Neural progenitor cell (in vitro differentiated cells): ENCODE data around the gene NRG3. TPM values are rescaled to one million over a fixed set of nuclear protein-coding genes. Genes with fewer than 3 reads are reported as not detected.

ENCODE experiments used
- DNase-seq: peaks from one replicate; pipeline ENCODE4 v3.0.0-alpha.2; 2016; ENCODE audit warnings: low spot score
- H2AFZ ChIP-seq: fragments of 200-600 bp; sonication (generic); replicated peaks from 2 replicates; pipeline ENCODE4 v1.6.1; 2016; ENCODE audit warnings: antibody characterized with exemption
- H3F3A ChIP-seq: fragments of 200-600 bp; sonication (generic); 2 replicates; pipeline ENCODE4 v1.6.1; 2016; ENCODE audit warnings: antibody characterized with exemption, low read depth
- H3K27ac ChIP-seq: fragments of 200-600 bp; sonication (generic); 2 replicates; pipeline ENCODE4 v1.5.1; 2016; ENCODE audit warnings: mild to moderate bottlenecking
- H3K27me3 ChIP-seq: fragments of 200-600 bp; sonication (generic); 2 replicates; pipeline ENCODE4 v1.6.1; 2016; ENCODE audit warnings: mild to moderate bottlenecking, moderate library complexity
- H3K36me3 ChIP-seq: fragments of 200-600 bp; sonication (generic); 2 replicates; pipeline ENCODE4 v1.5.1; 2016
- H3K4me1 ChIP-seq: fragments of 200-600 bp; sonication (generic); 2 replicates; pipeline ENCODE4 v1.6.1; 2016; ENCODE audit warnings: mixed run types
- H3K4me2 ChIP-seq: fragments of 200-600 bp; sonication (generic); 2 replicates; pipeline ENCODE4 v1.6.1; 2016
- H3K4me3 ChIP-seq: fragments of 200-600 bp; sonication (generic); 2 replicates; pipeline ENCODE4 v1.5.1; 2016
- H3K79me2 ChIP-seq: fragments of 200-600 bp; sonication (generic); 2 replicates; pipeline ENCODE4 v1.6.1; 2016; ENCODE audit warnings: low read depth
- H3K9ac ChIP-seq: fragments of 200-600 bp; sonication (generic); 2 replicates; pipeline ENCODE4 v1.6.1; 2016
- H3K9me3 ChIP-seq: fragments of 200-600 bp; sonication (generic); 2 replicates; pipeline ENCODE4 v1.5.1; 2016; ENCODE audit warnings: low read depth
- H4K20me1 ChIP-seq: fragments of 200-600 bp; sonication (generic); 2 replicates; pipeline ENCODE4 v1.6.1; 2016; ENCODE audit warnings: low read depth
- H3K27ac Mint-ChIP-seq: 3 replicates; pipeline ENCODE4 v1.8.0; 2021; ENCODE audit warnings: mixed read lengths
- H3K27me3 Mint-ChIP-seq: 2 replicates; pipeline ENCODE4 v1.8.0; 2022; ENCODE audit warnings: low read depth, mild to moderate bottlenecking, inconsistent platforms, moderate library complexity, mixed read lengths; ENCODE audit not compliant: insufficient read depth
- H3K36me3 Mint-ChIP-seq: 3 replicates; pipeline ENCODE4 v1.8.0; 2021; ENCODE audit warnings: mixed read lengths
- H3K4me1 Mint-ChIP-seq: 3 replicates; pipeline ENCODE4 v1.8.0; 2021; ENCODE audit warnings: mixed read lengths
- H3K4me3 Mint-ChIP-seq: 3 replicates; pipeline ENCODE4 v1.8.0; 2021; ENCODE audit warnings: mild to moderate bottlenecking, moderate library complexity, mixed read lengths
- H3K9me3 Mint-ChIP-seq: 3 replicates; pipeline ENCODE4 v1.8.0; 2020; ENCODE audit warnings: mixed read lengths
- EZH2 ChIP-seq: fragments of 200-600 bp; sonication (generic); IDR thresholded peaks from 2 replicates; pipeline ENCODE4 v1.6.1; 2017; ENCODE audit warnings: antibody characterized with exemption, mild to moderate bottlenecking, moderate library complexity
- EZH2phosphoT487 ChIP-seq: fragments of 200-600 bp; sonication (generic); IDR thresholded peaks from 2 replicates; pipeline ENCODE4 v1.6.1; 2017; ENCODE audit warnings: antibody characterized with exemption
- total RNA-seq: library from RNA; depleted of rRNA; stranded (reverse); fragments of >200 nt; gene quantifications from 2 replicates; pipeline ENCODE4 v1.2.3, GENCODE V29; 2015; ENCODE audit warnings: low replicate concordance
- TF ChIP-seq, protein P1 (sequence below): fragments of 200-600 bp; sonication (generic); IDR thresholded peaks from 2 replicates; pipeline ENCODE4 v1.5.1; 2017; ENCODE audit warnings: antibody characterized with exemption, mild to moderate bottlenecking

NRG3 gene
- total RNA-seq, 1 donor from 2014 or later = 1.9 TPM

DNA sequence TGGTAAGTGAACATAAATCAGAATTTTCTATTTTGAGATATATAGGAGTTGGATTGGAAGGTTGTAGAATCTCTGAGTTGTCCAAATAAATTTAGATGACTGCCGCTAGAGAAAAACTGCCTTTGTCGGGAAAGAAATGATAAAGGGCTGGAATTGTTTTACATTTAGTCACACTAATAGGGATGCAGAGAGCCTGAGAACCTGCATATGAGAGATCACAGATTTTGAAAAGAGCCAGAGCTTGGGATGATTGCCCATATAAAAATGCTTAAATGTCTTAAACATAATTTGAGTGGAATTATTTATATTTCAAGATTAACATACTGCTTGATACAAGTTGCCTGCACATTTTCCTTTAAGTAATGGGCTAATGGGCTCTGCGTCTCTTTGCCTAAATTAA, 660.5 kb downstream of the NRG3 start:
- no peaks in the 10 kb centered on the region for H3K36me3 Mint-ChIP-seq
- Histone ChIP-seq H3K79me2 (no peaks in the 10 kb centered on the region), H3K4me1 (no peaks in the 10 kb centered on the region), H3K9me3 (no peaks in the 10 kb centered on the region), H3K9ac (no peak overlapping the region), H3F3A (no peaks in the 10 kb centered on the region), H3K4me3 (no peak overlapping the region), H3K4me2 (no peak overlapping the region), H4K20me1 (no peaks in the 10 kb centered on the region), H2AFZ (no peak overlapping the region), H3K27me3 (no peaks in the 10 kb centered on the region), H3K27ac (no peak overlapping the region), H3K36me3 (no peaks in the 10 kb centered on the region)
- TF ChIP-seq EZH2 (no peak), EZH2phosphoT487 (no peak)
- TF ChIP-seq, protein P1, sequence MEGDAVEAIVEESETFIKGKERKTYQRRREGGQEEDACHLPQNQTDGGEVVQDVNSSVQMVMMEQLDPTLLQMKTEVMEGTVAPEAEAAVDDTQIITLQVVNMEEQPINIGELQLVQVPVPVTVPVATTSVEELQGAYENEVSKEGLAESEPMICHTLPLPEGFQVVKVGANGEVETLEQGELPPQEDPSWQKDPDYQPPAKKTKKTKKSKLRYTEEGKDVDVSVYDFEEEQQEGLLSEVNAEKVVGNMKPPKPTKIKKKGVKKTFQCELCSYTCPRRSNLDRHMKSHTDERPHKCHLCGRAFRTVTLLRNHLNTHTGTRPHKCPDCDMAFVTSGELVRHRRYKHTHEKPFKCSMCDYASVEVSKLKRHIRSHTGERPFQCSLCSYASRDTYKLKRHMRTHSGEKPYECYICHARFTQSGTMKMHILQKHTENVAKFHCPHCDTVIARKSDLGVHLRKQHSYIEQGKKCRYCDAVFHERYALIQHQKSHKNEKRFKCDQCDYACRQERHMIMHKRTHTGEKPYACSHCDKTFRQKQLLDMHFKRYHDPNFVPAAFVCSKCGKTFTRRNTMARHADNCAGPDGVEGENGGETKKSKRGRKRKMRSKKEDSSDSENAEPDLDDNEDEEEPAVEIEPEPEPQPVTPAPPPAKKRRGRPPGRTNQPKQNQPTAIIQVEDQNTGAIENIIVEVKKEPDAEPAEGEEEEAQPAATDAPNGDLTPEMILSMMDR = no peak
- H3K27ac Mint-ChIP-seq = no peak overlapping the region
- H3K4me1 Mint-ChIP-seq = no peaks in the 10 kb centered on the region
- H3K9me3 Mint-ChIP-seq = no peaks in the 10 kb centered on the region
- no peak for DNase-seq
- no peak overlapping the region for H3K4me3 Mint-ChIP-seq
- H3K27me3 Mint-ChIP-seq = no peaks in the 10 kb centered on the region

DNA sequence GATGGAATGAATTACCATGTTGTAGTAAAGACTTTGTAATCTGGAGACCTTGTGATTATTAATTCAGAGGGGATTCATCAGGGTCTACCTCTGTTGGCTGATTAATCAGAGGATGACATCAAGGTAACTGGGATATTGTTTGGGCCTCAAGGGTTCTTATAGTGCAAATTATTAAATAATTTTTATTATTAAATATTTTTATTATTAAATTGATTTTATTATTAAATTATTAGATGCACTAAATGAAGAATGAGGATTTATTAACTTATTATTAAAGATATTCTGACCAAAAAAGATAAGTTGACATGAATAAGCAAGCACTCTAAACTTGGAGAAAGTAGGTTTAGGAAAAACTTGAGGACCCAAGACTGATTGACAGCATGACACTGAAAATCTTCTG, 661.7 kb downstream of the NRG3 start:
- no peaks in the 10 kb centered on the region for H3K36me3 ChIP-seq
- H3K9me3 ChIP-seq = no peaks in the 10 kb centered on the region
- H3K9ac ChIP-seq = no peak overlapping the region
- no peak for DNase-seq
- Mint-ChIP-seq H3K36me3 (no peaks in the 10 kb centered on the region), H3K27ac (no peak overlapping the region), H3K4me3 (no peak overlapping the region), H3K9me3 (no peaks in the 10 kb centered on the region), H3K4me1 (no peaks in the 10 kb centered on the region), H3K27me3 (no peaks in the 10 kb centered on the region)
- H3K27me3 ChIP-seq = no peaks in the 10 kb centered on the region
- H3K4me2 ChIP-seq = no peak overlapping the region
- no peaks in the 10 kb centered on the region for H3K4me1 ChIP-seq
- H3K79me2 ChIP-seq = no peaks in the 10 kb centered on the region
- no peaks in the 10 kb centered on the region for H4K20me1 ChIP-seq
- no peaks in the 10 kb centered on the region for H3F3A ChIP-seq
- H2AFZ ChIP-seq = no peak overlapping the region
- H3K4me3 ChIP-seq = no peak overlapping the region
- TF ChIP-seq EZH2phosphoT487 = no peak
- no peak for TF ChIP-seq EZH2
- TF ChIP-seq, protein P1 = no peak
- no peak overlapping the region for H3K27ac ChIP-seq

DNA sequence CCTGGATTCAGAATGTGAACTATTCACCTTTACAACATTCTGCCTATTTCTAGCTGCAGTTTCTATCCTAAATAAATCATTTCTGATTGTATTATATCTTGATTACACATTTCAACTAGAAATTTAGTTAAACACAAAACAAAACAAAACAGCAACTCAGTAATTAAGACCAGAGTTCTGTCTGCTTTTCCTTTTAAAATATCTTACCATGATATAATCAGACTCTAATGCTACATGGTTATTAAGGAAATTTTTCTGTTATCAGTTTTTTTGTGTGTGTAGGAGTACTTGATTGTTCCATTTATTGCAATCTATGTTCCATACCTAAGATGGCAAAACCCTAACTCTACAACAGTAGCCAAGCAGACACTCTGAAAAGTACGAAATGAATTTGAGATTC, 663.3 kb downstream of the NRG3 start:
- H3F3A ChIP-seq = no peaks in the 10 kb centered on the region
- no peak for DNase-seq
- Mint-ChIP-seq H3K9me3 (no peaks in the 10 kb centered on the region), H3K36me3 (no peaks in the 10 kb centered on the region), H3K4me1 (peaks cover 3% of the 10 kb centered on the region), H3K27me3 (no peaks in the 10 kb centered on the region), H3K27ac (no peak overlapping the region), H3K4me3 (no peak overlapping the region)
- H3K79me2 ChIP-seq = no peaks in the 10 kb centered on the region
- no peak overlapping the region for H3K27ac ChIP-seq
- H3K4me1 ChIP-seq = no peaks in the 10 kb centered on the region
- H3K9me3 ChIP-seq = no peaks in the 10 kb centered on the region
- no peaks in the 10 kb centered on the region for H3K36me3 ChIP-seq
- no peaks in the 10 kb centered on the region for H3K27me3 ChIP-seq
- H4K20me1 ChIP-seq = no peaks in the 10 kb centered on the region
- H3K4me2 ChIP-seq = no peak overlapping the region
- H3K9ac ChIP-seq = no peak overlapping the region
- no peak overlapping the region for H3K4me3 ChIP-seq
- H2AFZ ChIP-seq = no peak overlapping the region
- TF ChIP-seq EZH2 = no peak
- TF ChIP-seq EZH2phosphoT487 = no peak
- TF ChIP-seq, protein P1 = no peak

DNA sequence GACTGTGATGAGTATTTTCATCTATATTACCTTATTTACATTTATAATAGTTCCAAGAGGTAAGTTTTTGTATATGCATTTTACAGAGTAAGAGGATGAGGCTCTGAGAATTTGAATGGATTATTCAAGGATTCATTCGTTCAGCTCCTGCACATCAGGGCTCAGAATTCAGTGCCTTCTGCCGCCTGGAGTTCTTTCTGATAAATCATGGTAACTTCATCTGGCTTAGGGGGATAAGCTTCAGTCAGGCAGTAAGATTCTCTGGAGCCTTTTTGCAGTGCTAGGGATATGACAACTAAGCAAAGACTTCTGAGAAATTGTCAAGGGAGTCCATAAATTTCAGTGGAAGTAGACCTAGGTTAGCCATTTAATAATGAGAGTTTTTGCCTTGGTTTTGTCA, 668.6 kb downstream of the NRG3 start:
- peaks cover 3% of the 10 kb centered on the region for H3K27me3 Mint-ChIP-seq
- Histone ChIP-seq H3K9ac (no peak overlapping the region), H3K9me3 (no peaks in the 10 kb centered on the region), H3K4me3 (no peak overlapping the region), H3K27me3 (no peaks in the 10 kb centered on the region), H3K27ac (no peak overlapping the region), H3F3A (no peaks in the 10 kb centered on the region), H3K4me2 (no peak overlapping the region), H3K36me3 (no peaks in the 10 kb centered on the region), H3K79me2 (no peaks in the 10 kb centered on the region), H4K20me1 (no peaks in the 10 kb centered on the region), H3K4me1 (no peaks in the 10 kb centered on the region), H2AFZ (no peak overlapping the region)
- peaks cover 3% of the 10 kb centered on the region for H3K4me1 Mint-ChIP-seq
- TF ChIP-seq EZH2phosphoT487 (no peak), EZH2 (no peak)
- TF ChIP-seq, protein P1 = no peak
- H3K27ac Mint-ChIP-seq = no peak overlapping the region
- no peak overlapping the region for H3K4me3 Mint-ChIP-seq
- no peak for DNase-seq
- H3K9me3 Mint-ChIP-seq = no peaks in the 10 kb centered on the region
- no peaks in the 10 kb centered on the region for H3K36me3 Mint-ChIP-seq
